ENCODE measurements around the gene KCNMA1.

GRCh38 chr10:77588886-77589285, 48.7 kb downstream of the KCNMA1 start:
- TF ChIP-seq CTCF (IDR thresholded peaks at IDR 0.05; ENCODE audit: poor library complexity, severe bottlenecking), result no peak
- no peak for TF ChIP-seq TAF1 (IDR thresholded peaks at IDR 0.05; ENCODE audit: low read depth)
- no peak for TF ChIP-seq REST (IDR thresholded peaks at IDR 0.05; ENCODE audit: borderline replicate concordance)

Measured in neural cell (in vitro differentiated cells).